ENCODE results near the gene SLC2A4RG. TPM values are rescaled to one million over a fixed set of nuclear protein-coding genes. Genes with fewer than 3 reads are reported as not detected.
A peak's percentile ranks its signal among the peaks of the same experiment; 100 is the strongest.

The SLC2A4RG gene
- total and polyA plus RNA-seq, 9 donors: 58.2 to 160 (median 133) TPM

GRCh38 chr20:63705232-63706026 lies 34.1 kb upstream of the SLC2A4RG start:
- Histone ChIP-seq H3K27me3 (ENCODE audit: control insufficient read depth, insufficient read depth, low read length) (no peaks in the 10 kb centered on the region), H3K4me1 (ENCODE audit: control insufficient read depth, insufficient read depth, low read length) (peaks cover 18% of the 10 kb centered on the region), H3K27ac (ENCODE audit: low read length) (no peak overlapping the region), H3K9me3 (replicated peaks; ENCODE audit: control insufficient read depth, low read depth, low read length) (no peaks in the 10 kb centered on the region), H3K36me3 (ENCODE audit: control insufficient read depth, insufficient read depth, low read length) (peaks cover 53% of the 10 kb centered on the region), H3K4me3 (ENCODE audit: low read length) (no peak overlapping the region)
- 91% methylated on average over 8 of the region's 8 CpGs for WGBS (ENCODE audit: insufficient coverage)
- no peak for DNase-seq

- peaks cover 18% of the 10 kb centered on the region for H3K4me1 ChIP-seq (ENCODE audit: control insufficient read depth, insufficient read depth, low read length)
- H3K27ac ChIP-seq (ENCODE audit: low read length): no peak overlapping the region
- WGBS (ENCODE audit: insufficient coverage): 85% methylated on average over 6 of the region's 12 CpGs
Observed at GRCh38 chr20:63706027-63706695, 33.4 kb upstream of the SLC2A4RG start.

GRCh38 chr20:63706852-63707557 lies 32.6 kb upstream of the SLC2A4RG start:
- peak; percentile 39 for DNase-seq
- 3% methylated on average over 56 of the region's 56 CpGs for WGBS (ENCODE audit: insufficient coverage)
- Histone ChIP-seq H3K27ac (ENCODE audit: low read length) (peak overlapping the region; percentile 72), H3K4me3 (ENCODE audit: low read length) (peak overlapping the region; percentile 82), H3K9me3 (replicated peaks; ENCODE audit: control insufficient read depth, low read depth, low read length) (no peaks in the 10 kb centered on the region), H3K4me1 (ENCODE audit: control insufficient read depth, insufficient read depth, low read length) (peaks cover 18% of the 10 kb centered on the region), H3K27me3 (ENCODE audit: control insufficient read depth, insufficient read depth, low read length) (no peaks in the 10 kb centered on the region), H3K36me3 (ENCODE audit: control insufficient read depth, insufficient read depth, low read length) (peaks cover 59% of the 10 kb centered on the region)

More at GRCh38 chr20:63706027-63706695, 33.4 kb upstream of the SLC2A4RG start:
- no peaks in the 10 kb centered on the region for H3K9me3 ChIP-seq (replicated peaks; ENCODE audit: control insufficient read depth, low read depth, low read length)
- H3K36me3 ChIP-seq (ENCODE audit: control insufficient read depth, insufficient read depth, low read length): peaks cover 57% of the 10 kb centered on the region
- H3K27me3 ChIP-seq (ENCODE audit: control insufficient read depth, insufficient read depth, low read length): no peaks in the 10 kb centered on the region
- DNase-seq: no peak
- H3K4me3 ChIP-seq (ENCODE audit: low read length): peak overlapping the region; percentile 82

DNA sequence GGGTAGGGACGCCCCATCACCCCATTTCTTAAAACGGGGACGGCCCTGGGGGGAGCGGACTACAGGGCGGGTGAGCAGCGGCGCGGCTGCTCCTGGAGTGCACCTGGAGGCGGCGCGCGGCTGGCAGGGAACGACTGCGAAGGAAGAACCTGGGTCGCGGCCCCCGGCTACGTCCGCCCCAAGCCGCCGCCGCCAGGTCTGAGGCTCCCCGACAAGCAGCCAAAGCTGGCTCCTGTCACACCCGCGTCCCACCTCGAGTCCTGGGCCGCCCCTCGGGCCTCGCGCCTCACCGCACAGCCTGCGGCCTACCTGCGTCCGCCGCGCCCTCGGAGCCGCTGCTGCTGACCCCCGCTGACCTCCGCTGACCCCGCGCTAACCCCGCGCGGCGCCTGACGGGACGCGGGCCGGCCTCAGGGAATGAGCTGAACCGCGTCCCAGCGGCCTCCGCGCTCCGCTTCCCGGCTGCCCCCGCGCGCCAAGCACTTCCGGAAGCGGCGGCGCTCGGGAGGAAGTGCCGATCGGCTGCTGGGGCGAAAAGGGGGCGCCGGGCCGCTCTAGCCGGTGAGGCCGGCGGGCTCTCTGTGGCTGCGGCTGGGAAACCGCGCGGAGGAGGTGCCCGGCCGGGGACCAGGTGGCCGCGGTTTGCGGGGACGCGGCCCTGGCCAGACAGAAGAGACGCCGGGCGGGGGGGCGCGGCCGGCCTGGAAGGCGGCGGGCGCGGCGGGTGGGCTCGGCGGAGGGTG lies 31.8 kb upstream of the SLC2A4RG start, which contains the start of the genes ARFRP1 and ZGPAT:
ARFRP1 (minus strand) TSS at position 419 of the 743 bp plus-strand sequence. CDS start 885 bp downstream, outside the sequence.
ZGPAT (plus strand) TSS at position 482 of the 743 bp plus-strand sequence. CDS start 542 bp downstream, outside the sequence.
- H3K4me3 ChIP-seq (ENCODE audit: low read length): peak within 1 kb of the TSS; percentile 82
- H3K9me3 ChIP-seq (replicated peaks; ENCODE audit: control insufficient read depth, low read depth, low read length): no peaks in the 10 kb centered on the region
- peak; percentile 94 for DNase-seq
- H3K27ac ChIP-seq (ENCODE audit: low read length): peak within 1 kb of the TSS; percentile 72
- WGBS (ENCODE audit: insufficient coverage): under 1% methylated on average over 98 of the region's 98 CpGs
- H3K27me3 ChIP-seq (ENCODE audit: control insufficient read depth, insufficient read depth, low read length): no peaks in the 10 kb centered on the region
- H3K36me3 ChIP-seq (ENCODE audit: control insufficient read depth, insufficient read depth, low read length): peaks cover 64% of the 10 kb centered on the region
- peaks cover 18% of the 10 kb centered on the region for H3K4me1 ChIP-seq (ENCODE audit: control insufficient read depth, insufficient read depth, low read length)

- 18% methylated on average over 61 of the region's 67 CpGs for WGBS (ENCODE audit: insufficient coverage)
- DNase-seq: peak; percentile 22
- Histone ChIP-seq H3K36me3 (ENCODE audit: control insufficient read depth, insufficient read depth, low read length) (peaks cover 60% of the 10 kb centered on the region), H3K27me3 (ENCODE audit: control insufficient read depth, insufficient read depth, low read length) (no peaks in the 10 kb centered on the region), H3K4me3 (ENCODE audit: low read length) (peak overlapping the region; percentile 82), H3K4me1 (ENCODE audit: control insufficient read depth, insufficient read depth, low read length) (peaks cover 18% of the 10 kb centered on the region), H3K27ac (ENCODE audit: low read length) (peak overlapping the region; percentile 21), H3K9me3 (replicated peaks; ENCODE audit: control insufficient read depth, low read depth, low read length) (no peaks in the 10 kb centered on the region)
Observed at GRCh38 chr20:63708301-63709148, 31.1 kb upstream of the SLC2A4RG start.

DNA sequence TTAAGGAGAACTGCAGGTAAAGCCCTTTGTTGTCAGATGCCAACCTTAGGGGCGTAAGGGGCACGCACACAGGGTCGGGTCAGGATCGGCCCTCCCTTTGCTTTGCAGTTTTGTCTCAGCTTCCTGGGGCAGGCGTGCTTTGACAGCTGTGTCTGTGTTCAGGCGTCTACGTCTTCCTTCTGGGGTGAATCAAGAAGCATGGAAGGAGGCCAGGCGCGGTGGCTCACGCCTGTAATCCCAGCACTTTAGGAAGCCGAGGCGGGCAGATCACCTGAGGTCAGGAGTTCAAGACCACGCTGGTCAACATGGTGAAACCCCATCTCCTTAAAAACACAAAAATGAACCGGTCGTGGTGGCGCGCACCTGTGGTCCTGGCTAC lies 30.4 kb upstream of the SLC2A4RG start:
- H3K27me3 ChIP-seq (ENCODE audit: control insufficient read depth, insufficient read depth, low read length): no peaks in the 10 kb centered on the region
- H3K4me1 ChIP-seq (ENCODE audit: control insufficient read depth, insufficient read depth, low read length): peaks cover 18% of the 10 kb centered on the region
- H3K36me3 ChIP-seq (ENCODE audit: control insufficient read depth, insufficient read depth, low read length): peaks cover 56% of the 10 kb centered on the region
- no peak for DNase-seq
- no peaks in the 10 kb centered on the region for H3K9me3 ChIP-seq (replicated peaks; ENCODE audit: control insufficient read depth, low read depth, low read length)
- 84% methylated on average over 12 of the region's 17 CpGs for WGBS (ENCODE audit: insufficient coverage)
- H3K4me3 ChIP-seq (ENCODE audit: low read length): no peak overlapping the region
- no peak overlapping the region for H3K27ac ChIP-seq (ENCODE audit: low read length)

- Histone ChIP-seq H3K27me3 (ENCODE audit: control insufficient read depth, insufficient read depth, low read length) (no peaks in the 10 kb centered on the region), H3K4me3 (ENCODE audit: low read length) (no peak overlapping the region), H3K4me1 (ENCODE audit: control insufficient read depth, insufficient read depth, low read length) (peaks cover 16% of the 10 kb centered on the region), H3K36me3 (ENCODE audit: control insufficient read depth, insufficient read depth, low read length) (peaks cover 43% of the 10 kb centered on the region), H3K9me3 (replicated peaks; ENCODE audit: control insufficient read depth, low read depth, low read length) (peaks cover 11% of the 10 kb centered on the region), H3K27ac (ENCODE audit: low read length) (no peak overlapping the region)
- WGBS (ENCODE audit: insufficient coverage): 82% methylated on average over 10 of the region's 12 CpGs
- DNase-seq: no peak
Observed at GRCh38 chr20:63711085-63711645, 28.4 kb upstream of the SLC2A4RG start.

DNA sequence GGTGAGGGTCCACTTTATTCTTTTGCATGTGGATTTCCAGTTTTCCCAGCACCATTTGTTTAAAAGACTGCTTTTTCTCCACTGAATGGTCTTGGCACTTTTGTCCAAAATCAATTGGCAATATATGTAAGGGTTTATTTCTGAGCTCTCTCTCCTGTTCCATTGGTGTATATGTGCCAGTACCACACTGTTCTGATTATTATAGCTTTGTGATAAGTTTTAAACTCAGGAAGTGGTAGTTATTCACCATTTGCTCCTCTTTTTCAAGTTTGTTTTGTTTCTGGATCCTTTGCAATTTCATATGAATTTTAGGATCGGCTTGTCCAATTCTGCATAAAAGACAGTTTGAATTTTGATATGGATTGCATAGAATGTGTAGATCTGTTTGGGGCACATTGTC lies 27.4 kb upstream of the SLC2A4RG start:
- Histone ChIP-seq H3K9me3 (replicated peaks; ENCODE audit: control insufficient read depth, low read depth, low read length) (peaks cover 11% of the 10 kb centered on the region), H3K27me3 (ENCODE audit: control insufficient read depth, insufficient read depth, low read length) (no peaks in the 10 kb centered on the region), H3K4me1 (ENCODE audit: control insufficient read depth, insufficient read depth, low read length) (peaks cover 9% of the 10 kb centered on the region), H3K36me3 (ENCODE audit: control insufficient read depth, insufficient read depth, low read length) (peaks cover 44% of the 10 kb centered on the region), H3K27ac (ENCODE audit: low read length) (no peak overlapping the region), H3K4me3 (ENCODE audit: low read length) (no peak overlapping the region)
- WGBS (ENCODE audit: insufficient coverage): 80% methylated on average over 1 of the region's 1 CpG
- DNase-seq: no peak

GRCh38 chr20:63714858-63715257 lies 24.7 kb upstream of the SLC2A4RG start:
- H3K27ac ChIP-seq (ENCODE audit: low read length): no peak overlapping the region
- WGBS (ENCODE audit: insufficient coverage): no CpG with 5 or more reads among the region's 5 CpGs
- H3K4me1 ChIP-seq (ENCODE audit: control insufficient read depth, insufficient read depth, low read length): no peaks in the 10 kb centered on the region
- H3K9me3 ChIP-seq (replicated peaks; ENCODE audit: control insufficient read depth, low read depth, low read length): peaks cover 26% of the 10 kb centered on the region
- no peak overlapping the region for H3K4me3 ChIP-seq (ENCODE audit: low read length)
- no peaks in the 10 kb centered on the region for H3K27me3 ChIP-seq (ENCODE audit: control insufficient read depth, insufficient read depth, low read length)
- no peak for DNase-seq
- peaks cover 52% of the 10 kb centered on the region for H3K36me3 ChIP-seq (ENCODE audit: control insufficient read depth, insufficient read depth, low read length)
